Thyroid gland (tissue), 4 donors: ENCODE data around the gene PPP2R5C.

ENCODE experiments used
- POLR2A ChIP-seq, 2 donors: fragments of 450-650 bp; IDR thresholded peaks; one replicate each; pipeline ENCODE4 v1.6.1; 2017; ENCODE audit warnings: antibody characterized with exemption in 2 of 2, mild to moderate bottlenecking in 2 of 2, moderate library complexity in 1 of 2
- TF ChIP-seq, protein P1 (sequence below), 6 experiments: fragments of 200-600 bp in 3 of 6; fragments of 450-650 bp in 3 of 6; sonication (generic) in 3 of 6; IDR thresholded peaks; one replicate each; pipeline ENCODE4 v1.5.1; 2016 to 2019; ENCODE audit warnings: antibody characterized with exemption in 6 of 6, mild to moderate bottlenecking in 2 of 6, inconsistent platforms in 1 of 6, moderate library complexity in 1 of 6

DNA sequence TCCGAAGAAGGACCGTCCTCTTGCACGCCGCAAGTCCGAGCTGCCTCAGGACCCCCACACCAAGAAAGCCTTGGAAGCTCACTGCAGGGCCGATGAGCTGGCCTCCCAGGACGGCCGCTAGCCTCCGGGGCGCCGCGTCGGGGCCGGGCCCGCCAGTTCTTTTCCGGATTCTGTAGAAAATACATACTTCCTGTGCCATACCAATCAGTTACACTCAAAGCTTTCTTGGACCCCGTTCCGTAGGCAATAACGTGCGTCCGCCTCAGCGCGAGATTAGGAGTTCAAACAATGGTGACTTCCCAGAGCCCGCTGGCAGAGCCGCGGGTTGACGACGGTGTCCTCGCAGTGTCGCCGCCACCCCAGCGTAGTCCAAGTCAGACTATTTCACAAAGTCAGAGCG is 163.6 kb downstream of the PPP2R5C start:
- TF ChIP-seq, protein P1, sequence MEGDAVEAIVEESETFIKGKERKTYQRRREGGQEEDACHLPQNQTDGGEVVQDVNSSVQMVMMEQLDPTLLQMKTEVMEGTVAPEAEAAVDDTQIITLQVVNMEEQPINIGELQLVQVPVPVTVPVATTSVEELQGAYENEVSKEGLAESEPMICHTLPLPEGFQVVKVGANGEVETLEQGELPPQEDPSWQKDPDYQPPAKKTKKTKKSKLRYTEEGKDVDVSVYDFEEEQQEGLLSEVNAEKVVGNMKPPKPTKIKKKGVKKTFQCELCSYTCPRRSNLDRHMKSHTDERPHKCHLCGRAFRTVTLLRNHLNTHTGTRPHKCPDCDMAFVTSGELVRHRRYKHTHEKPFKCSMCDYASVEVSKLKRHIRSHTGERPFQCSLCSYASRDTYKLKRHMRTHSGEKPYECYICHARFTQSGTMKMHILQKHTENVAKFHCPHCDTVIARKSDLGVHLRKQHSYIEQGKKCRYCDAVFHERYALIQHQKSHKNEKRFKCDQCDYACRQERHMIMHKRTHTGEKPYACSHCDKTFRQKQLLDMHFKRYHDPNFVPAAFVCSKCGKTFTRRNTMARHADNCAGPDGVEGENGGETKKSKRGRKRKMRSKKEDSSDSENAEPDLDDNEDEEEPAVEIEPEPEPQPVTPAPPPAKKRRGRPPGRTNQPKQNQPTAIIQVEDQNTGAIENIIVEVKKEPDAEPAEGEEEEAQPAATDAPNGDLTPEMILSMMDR (IDR thresholded peaks at IDR 0.05): no peak
- TF ChIP-seq POLR2A (IDR thresholded peaks at IDR 0.05): no peak
